Measurements from ENCODE around the gene ALG12. TPM values are rescaled to one million over a fixed set of nuclear protein-coding genes. Genes with fewer than 3 reads are reported as not detected.

Gene ALG12
- total RNA-seq, 1 donor = 18.8 TPM

DNA sequence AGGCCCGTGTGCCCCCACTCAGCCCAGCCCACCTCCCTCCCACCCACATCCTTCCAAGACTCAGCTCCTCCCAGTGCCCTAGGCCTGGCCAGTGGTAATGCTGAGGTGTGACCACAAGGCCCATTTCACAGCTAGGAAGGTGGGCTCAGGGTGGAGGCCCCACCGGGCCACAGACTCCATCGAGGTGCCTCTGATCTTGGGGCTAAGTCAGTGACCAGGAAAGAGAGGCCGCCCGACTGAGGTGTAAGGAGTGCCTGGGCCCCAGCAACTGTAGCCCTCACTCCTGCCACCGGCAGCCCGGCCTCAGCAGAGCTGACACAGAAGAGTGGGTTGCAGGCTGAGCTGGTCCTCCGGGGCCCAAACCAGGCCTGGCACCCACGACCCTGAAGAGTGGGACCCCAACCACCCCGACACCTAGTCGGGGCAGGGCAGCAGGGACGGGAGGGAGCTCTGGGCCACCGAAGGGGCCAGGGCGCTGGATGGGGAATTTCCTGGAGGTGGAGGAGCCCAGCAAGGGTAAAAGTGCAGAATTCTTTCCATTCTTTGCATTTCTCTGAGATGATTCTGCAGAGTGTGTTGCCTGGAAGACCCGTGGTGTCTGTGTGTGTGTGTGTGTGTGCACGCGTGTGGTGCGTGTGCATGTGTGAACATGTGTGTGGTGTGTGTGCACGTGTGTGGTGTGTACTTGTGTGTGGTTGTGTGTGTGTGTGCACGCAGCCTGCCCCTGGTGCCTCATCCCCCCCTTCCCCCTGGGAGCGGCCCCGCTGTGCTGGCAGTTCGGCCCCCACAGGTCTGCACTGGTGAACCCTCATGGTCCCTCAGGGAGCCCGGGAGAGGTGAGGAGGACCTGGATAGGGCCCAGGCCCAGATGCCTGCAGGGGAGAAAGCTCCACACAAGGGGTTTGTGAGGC, 34.0 kb upstream of the ALG12 start:
- no peaks in the 10 kb centered on the region for H3K27me3 ChIP-seq (ENCODE audit: insufficient read depth, low read length)
- TF ChIP-seq, protein P1, sequence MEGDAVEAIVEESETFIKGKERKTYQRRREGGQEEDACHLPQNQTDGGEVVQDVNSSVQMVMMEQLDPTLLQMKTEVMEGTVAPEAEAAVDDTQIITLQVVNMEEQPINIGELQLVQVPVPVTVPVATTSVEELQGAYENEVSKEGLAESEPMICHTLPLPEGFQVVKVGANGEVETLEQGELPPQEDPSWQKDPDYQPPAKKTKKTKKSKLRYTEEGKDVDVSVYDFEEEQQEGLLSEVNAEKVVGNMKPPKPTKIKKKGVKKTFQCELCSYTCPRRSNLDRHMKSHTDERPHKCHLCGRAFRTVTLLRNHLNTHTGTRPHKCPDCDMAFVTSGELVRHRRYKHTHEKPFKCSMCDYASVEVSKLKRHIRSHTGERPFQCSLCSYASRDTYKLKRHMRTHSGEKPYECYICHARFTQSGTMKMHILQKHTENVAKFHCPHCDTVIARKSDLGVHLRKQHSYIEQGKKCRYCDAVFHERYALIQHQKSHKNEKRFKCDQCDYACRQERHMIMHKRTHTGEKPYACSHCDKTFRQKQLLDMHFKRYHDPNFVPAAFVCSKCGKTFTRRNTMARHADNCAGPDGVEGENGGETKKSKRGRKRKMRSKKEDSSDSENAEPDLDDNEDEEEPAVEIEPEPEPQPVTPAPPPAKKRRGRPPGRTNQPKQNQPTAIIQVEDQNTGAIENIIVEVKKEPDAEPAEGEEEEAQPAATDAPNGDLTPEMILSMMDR (IDR thresholded peaks at IDR 0.05; ENCODE audit: extremely low read depth, low read depth, low read length) = no peak
- H3K9me3 ChIP-seq (ENCODE audit: low read depth, low read length) = no peaks in the 10 kb centered on the region
- H3K4me1 ChIP-seq (ENCODE audit: insufficient read depth, low read length) = peaks cover 15% of the 10 kb centered on the region
- no peak overlapping the region for H3K4me2 ChIP-seq (ENCODE audit: insufficient read depth, low read length)
- no peaks in the 10 kb centered on the region for H3K79me2 ChIP-seq (ENCODE audit: insufficient read depth, low read length)
- H3K27ac ChIP-seq (ENCODE audit: low read depth, low read length) = no peak overlapping the region
- H4K20me1 ChIP-seq (ENCODE audit: insufficient read depth, low read length) = no peaks in the 10 kb centered on the region
- H3K36me3 ChIP-seq (ENCODE audit: insufficient read depth, low read length) = no peaks in the 10 kb centered on the region
- peak overlapping the region; percentile 51 for H2AFZ ChIP-seq (ENCODE audit: low read length)
- DNase-seq (ENCODE audit: insufficient read length, low spot score, missing footprints) = peak; percentile 98
- H3K4me3 ChIP-seq (ENCODE audit: insufficient read depth, low read length) = no peak overlapping the region

DNA sequence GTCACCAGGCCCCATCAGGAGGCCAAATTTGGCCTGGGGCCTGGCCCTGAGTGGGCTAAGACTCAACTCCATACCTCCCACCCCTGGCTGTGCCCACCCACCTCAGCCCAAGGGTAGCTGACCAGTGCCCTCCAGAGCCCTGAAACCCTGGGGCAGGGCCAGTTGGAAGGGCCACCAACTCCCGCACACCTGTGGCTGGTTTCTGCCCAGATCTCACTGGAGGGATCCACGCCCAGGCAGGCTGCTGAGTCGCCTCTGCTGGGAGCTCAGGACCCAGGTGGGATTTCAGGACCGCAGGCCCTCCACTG, 33.4 kb upstream of the ALG12 start:
- no peak for DNase-seq (ENCODE audit: insufficient read length, low spot score, missing footprints)
- Histone ChIP-seq H3K4me2 (ENCODE audit: insufficient read depth, low read length) (no peak overlapping the region), H3K4me3 (ENCODE audit: insufficient read depth, low read length) (no peak overlapping the region), H3K9me3 (ENCODE audit: low read depth, low read length) (no peaks in the 10 kb centered on the region), H3K4me1 (ENCODE audit: insufficient read depth, low read length) (peaks cover 15% of the 10 kb centered on the region), H2AFZ (ENCODE audit: low read length) (no peak overlapping the region), H3K27me3 (ENCODE audit: insufficient read depth, low read length) (no peaks in the 10 kb centered on the region), H4K20me1 (ENCODE audit: insufficient read depth, low read length) (no peaks in the 10 kb centered on the region), H3K79me2 (ENCODE audit: insufficient read depth, low read length) (no peaks in the 10 kb centered on the region), H3K36me3 (ENCODE audit: insufficient read depth, low read length) (no peaks in the 10 kb centered on the region), H3K27ac (ENCODE audit: low read depth, low read length) (no peak overlapping the region)
- TF ChIP-seq, protein P1 (IDR thresholded peaks at IDR 0.05; ENCODE audit: extremely low read depth, low read depth, low read length) = no peak

DNA sequence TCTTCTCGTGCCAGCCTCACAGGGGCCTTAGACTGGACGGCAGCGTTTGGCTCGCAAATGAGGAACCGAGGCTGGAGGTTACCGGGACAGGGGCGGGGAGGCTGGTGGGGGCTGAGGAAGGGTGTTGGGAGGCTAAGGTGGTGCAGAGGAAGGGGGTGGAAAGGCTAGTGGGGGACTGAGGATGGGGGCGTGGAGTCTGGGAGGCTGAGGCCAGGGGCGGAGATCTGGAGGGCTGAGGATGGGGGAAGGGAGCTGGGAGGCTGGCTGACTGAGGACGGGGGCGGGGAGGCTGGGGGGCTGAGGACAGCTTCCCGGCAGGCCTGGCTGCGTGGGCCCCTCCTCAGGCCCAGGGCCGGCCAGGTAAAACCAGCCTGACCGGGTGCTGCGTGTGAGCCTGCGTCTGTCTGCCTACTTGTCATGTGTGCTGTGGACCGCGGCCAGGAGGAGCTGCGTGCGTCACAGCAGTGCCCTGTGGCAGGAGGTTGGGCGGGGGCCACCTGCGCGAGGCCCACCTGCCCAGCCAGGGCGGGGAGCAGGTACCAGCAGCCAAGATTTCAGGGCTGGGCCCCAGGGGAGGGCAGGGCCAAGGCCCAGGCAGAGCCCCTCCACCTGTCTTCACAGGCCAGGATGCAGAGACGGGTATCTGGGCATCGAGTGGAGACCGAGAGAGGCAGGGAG, 32.9 kb upstream of the ALG12 start:
- no peak overlapping the region for H2AFZ ChIP-seq (ENCODE audit: low read length)
- H3K9me3 ChIP-seq (ENCODE audit: low read depth, low read length) = no peaks in the 10 kb centered on the region
- no peaks in the 10 kb centered on the region for H3K79me2 ChIP-seq (ENCODE audit: insufficient read depth, low read length)
- no peak overlapping the region for H3K4me3 ChIP-seq (ENCODE audit: insufficient read depth, low read length)
- TF ChIP-seq, protein P1 (IDR thresholded peaks at IDR 0.05; ENCODE audit: extremely low read depth, low read depth, low read length) = no peak
- H3K27me3 ChIP-seq (ENCODE audit: insufficient read depth, low read length) = no peaks in the 10 kb centered on the region
- H3K4me1 ChIP-seq (ENCODE audit: insufficient read depth, low read length) = peaks cover 15% of the 10 kb centered on the region
- H3K27ac ChIP-seq (ENCODE audit: low read depth, low read length) = no peak overlapping the region
- H3K4me2 ChIP-seq (ENCODE audit: insufficient read depth, low read length) = no peak overlapping the region
- no peaks in the 10 kb centered on the region for H3K36me3 ChIP-seq (ENCODE audit: insufficient read depth, low read length)
- no peaks in the 10 kb centered on the region for H4K20me1 ChIP-seq (ENCODE audit: insufficient read depth, low read length)
- no peak for DNase-seq (ENCODE audit: insufficient read length, low spot score, missing footprints)

DNA sequence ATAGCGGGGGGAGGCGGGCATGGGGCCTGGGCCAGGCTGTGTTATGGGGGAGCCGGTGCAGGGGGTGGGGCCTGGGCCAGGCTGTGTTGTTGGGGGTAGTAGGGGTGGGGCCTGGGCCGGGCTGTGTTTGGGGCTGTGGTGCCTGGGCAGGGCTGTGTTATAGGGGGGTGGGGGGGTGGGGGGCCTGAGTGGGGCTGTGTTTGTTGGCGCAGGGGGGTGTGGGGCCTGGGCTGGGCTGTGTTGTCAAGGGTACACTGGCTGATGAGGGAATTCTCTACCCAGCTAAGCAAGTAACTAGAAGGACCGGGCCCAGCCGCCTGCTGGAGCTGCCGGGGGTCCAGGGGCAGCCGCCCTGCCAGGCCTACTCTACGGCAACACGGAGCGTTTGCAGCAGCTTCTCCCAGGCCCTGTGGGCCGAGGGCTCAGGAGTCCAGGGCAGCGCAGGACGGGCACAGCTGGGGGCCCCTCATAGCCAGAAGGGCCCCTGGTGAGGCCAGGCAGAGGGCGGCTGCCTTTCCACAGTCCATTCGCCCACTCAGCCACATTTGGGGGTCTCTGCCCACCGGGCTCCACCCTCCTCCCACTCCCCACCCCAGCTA, 32.3 kb upstream of the ALG12 start:
- no peaks in the 10 kb centered on the region for H3K79me2 ChIP-seq (ENCODE audit: insufficient read depth, low read length)
- TF ChIP-seq, protein P1 (IDR thresholded peaks at IDR 0.05; ENCODE audit: extremely low read depth, low read depth, low read length) = no peak
- no peaks in the 10 kb centered on the region for H3K27me3 ChIP-seq (ENCODE audit: insufficient read depth, low read length)
- H3K27ac ChIP-seq (ENCODE audit: low read depth, low read length) = no peak overlapping the region
- H2AFZ ChIP-seq (ENCODE audit: low read length) = no peak overlapping the region
- H3K4me1 ChIP-seq (ENCODE audit: insufficient read depth, low read length) = peaks cover 15% of the 10 kb centered on the region
- DNase-seq (ENCODE audit: insufficient read length, low spot score, missing footprints) = no peak
- H4K20me1 ChIP-seq (ENCODE audit: insufficient read depth, low read length) = no peaks in the 10 kb centered on the region
- H3K4me3 ChIP-seq (ENCODE audit: insufficient read depth, low read length) = no peak overlapping the region
- H3K36me3 ChIP-seq (ENCODE audit: insufficient read depth, low read length) = no peaks in the 10 kb centered on the region
- no peak overlapping the region for H3K4me2 ChIP-seq (ENCODE audit: insufficient read depth, low read length)
- H3K9me3 ChIP-seq (ENCODE audit: low read depth, low read length) = no peaks in the 10 kb centered on the region

Measured in osteoblast (primary cell).